Fibroblast of gingiva (primary cell): Measurements from ENCODE around the gene SETD1B.
A peak's percentile ranks its signal among the peaks of the same experiment; 100 is the strongest.
"Not testable (repeated sequence)": the region's sequence is repeated elsewhere in the genome, so short reads cannot be mapped to it uniquely, and the experiment has no call there.

ENCODE experiments used
- DNase-seq: peaks from one replicate; pipeline ENCODE4 v3.0.0-alpha.2; 2011; ENCODE audit warnings: low read depth

Gene SETD1B

DNA sequence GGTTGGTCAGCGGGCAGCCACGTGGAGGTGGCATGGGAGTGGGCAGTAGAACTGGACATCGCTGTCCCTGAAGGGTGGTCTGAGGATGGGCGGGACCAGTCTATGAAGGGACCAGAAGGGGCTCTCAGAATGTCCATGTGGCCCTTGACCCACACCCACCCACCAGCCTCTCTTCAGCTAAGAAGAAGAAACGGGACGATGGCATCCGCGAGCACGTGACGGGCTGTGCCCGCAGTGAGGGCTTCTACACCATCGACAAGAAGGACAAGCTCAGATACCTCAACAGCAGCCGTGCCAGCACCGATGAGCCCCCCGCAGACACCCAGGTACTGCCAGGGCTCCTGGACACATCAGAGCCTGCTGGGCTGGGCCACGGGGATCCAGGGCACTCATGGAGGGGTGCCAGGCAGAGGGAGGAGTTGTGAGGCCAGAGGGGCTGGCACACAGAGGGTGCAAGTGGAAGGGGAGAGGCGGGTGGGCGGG lies 21.3 kb downstream of the SETD1B start:
- DNase-seq: no peak

DNA sequence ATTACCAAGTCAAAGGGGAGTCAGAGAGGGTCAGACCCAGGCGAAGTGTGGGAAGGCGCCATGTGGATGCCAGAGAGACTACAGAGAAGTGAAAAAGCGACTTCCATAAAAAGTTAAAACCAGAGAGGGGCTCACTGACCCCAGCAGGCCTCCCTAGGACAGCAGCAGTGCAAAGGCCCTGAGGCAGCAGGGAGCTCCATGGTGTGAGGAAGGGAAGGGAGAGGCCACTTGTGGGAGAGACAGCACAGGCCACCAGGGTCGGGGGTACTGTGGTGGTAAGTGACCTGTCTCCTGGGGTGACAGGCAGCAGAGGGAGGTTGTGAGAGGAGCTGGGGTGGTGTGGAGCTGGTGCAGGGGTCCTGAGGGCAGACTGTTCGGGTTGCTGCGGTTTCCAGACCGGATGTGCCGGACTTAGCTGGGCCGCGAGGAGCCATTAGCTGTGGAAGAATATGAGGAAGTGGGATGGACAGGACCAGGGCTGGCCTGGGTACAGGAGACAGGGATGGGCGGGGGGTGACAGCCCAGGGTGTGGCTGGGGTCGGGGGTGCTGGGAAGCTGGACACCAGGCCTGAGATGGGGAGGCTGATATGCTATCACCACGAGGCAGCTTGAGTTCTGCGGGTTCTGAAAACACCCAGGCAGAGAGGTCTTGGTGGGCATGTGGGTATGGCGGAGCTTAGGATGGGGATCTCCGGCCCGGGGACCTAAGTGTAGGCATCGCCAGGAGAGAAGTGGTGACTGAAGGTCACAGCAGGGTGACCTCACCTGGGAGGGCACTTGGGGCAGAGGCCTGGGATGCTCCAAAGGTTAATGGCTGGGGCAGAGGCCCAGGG lies 22.7 kb downstream of the SETD1B start:
- DNase-seq: no peak

DNA sequence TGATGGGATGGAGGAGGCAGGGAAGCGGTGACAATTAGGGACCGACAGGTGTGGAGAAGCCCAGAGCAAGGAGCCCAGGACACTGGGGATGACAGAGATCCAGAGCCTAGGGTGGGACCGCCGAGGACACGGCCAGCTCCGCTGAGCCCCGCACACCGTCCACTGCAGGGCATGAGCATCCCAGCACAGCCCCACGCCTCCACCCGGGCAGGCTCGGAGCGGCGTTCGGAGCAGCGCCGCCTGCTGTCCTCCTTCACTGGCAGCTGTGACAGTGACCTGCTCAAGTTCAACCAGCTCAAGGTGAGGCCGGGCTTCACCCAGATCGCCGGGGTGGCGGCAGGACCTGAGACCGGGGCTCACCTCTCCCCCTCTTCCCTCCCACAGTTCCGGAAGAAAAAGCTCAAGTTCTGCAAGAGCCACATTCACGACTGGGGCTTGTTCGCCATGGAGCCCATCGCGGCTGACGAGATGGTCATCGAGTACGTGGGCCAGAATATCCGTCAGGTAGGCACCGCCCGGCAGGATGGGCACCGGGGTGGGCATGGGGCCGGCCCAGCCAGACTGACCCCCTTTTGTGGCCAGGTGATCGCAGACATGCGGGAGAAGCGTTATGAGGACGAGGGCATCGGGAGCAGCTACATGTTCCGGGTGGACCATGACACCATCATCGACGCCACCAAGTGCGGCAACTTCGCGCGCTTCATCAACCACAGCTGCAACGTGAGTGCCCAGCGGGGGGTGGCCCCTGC lies 23.7 kb downstream of the SETD1B start:
- DNase-seq: no peak

DNA sequence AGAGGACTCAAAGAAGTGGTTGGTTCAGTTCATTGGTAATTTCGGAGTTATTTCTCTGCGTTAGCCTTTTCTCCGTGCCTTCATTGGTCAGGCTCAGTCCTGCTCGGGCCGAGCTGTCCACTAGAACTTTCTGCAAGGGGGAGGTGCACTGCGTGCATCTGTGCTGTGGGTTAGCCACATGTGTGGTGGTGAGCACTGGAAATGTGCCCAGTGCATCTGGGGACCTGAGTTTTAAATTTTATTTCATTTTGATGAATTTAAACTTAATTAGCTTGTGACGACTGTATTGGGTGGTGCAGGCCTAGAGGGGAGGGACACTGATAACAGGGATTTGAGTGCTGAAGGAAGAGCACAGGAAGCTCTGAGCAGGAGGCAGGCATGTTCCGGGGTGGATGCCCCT lies 24.5 kb downstream of the SETD1B start:
- DNase-seq: no peak

DNA sequence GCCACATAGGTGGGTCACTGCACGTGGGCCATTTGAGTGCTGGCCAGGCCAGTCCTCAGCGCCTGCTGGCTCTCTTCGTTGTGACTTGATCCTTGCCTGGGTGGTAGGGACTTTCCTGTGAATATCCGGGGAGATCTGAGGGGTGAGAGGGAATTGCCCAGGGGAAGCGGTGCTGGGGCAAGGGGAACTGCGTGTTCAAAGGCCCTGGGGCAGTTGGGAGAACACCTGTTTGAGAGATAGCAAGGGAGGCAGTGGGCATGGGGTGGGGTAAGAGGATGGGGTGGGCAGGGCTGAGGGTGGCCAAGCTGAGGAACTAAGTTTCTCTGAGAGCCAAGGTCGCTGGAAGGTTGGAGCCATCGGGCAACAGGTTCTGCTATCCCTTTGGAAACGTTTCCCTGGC lies 25.0 kb downstream of the SETD1B start:
- DNase-seq: no peak

DNA sequence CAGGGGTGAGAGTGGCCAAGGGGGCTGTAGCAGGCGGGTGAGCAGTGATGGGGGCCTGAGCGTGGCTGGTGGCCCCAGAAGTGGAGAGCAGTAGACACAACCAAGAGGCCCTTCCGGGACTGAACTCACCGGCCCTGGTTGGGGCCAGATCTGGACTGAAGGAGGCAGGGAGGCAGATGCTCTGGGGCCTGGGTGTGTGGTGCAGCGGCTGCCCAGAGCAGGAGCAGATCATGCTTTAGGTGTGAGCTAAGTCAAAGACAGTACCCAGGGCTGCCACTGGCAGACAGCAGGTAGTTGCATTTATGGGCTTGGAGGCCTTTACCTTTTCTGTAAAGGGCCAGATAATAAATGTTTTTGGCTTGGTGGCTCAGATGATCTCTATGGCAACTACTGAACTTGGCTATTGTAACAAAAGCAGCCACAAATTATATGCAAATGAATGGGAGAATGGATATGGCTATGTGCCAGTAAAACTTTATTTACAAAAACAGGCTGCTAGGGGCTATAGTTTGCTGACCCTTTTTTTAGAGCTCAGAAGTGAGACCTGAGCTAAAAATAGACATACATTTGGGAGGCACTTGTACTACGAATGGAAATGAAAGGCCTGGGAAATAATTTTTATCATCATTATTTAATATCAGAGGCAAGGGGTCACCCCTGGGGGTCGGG lies 25.6 kb downstream of the SETD1B start:
- DNase-seq: no peak

DNA sequence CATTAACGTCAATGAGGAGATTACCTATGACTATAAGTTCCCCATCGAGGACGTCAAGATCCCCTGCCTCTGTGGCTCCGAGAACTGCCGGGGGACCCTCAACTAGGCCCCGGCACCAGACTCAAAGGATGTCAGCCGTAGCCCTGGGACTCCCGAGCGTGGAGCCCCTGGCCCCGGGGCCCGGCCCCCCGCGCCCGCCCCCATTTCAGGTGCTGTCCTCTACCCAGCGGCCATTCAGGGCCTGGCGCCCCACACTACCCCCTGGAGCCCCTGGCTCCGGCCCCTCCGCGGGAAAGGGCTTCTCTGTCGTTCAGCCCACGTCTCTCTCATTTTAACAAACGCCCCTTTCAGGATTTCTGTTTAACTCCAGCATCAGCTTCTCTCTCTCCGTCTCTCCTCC lies 26.3 kb downstream of the SETD1B start:
- no peak for DNase-seq

- no peak for DNase-seq
Observed at GRCh38 chr12:121830588-121831265, 26.9 kb downstream of the SETD1B start.

DNA sequence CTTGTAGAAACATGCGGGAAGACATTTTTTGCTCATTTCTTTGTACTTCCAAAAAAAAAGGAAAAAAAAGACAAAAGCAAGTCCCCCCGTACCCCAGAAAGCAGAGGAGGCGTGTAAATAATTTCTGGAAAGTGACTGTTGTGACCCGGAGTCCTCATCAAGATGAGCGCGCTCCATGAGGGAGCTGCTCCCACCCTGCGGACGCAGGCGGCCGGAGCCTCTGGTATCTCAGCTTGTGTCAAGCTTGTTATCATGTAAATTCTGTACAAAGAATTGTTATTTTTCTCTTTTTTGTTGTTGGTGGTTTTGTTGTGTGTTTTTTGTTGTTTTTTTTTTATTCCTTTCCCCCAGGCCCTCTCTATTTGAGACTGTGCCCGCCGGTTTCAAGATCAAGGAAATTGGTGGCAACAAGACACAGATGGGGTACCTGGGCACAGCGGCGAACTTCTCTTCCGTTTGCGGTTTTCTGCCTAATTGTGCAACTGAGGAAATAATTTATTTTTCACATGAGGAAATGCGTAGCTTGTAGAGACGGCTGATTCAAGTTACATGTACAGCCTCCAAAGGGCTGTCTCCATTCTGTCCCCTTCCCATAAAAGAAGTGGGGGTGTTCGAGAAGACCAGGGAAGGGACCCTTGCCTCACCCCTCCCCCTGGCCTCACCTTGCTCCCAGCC lies 27.9 kb downstream of the SETD1B start:
- no peak for DNase-seq

- DNase-seq: no peak
Observed at GRCh38 chr12:121837680-121838079, 33.9 kb downstream of the SETD1B start.

- no peak for DNase-seq
Observed at GRCh38 chr12:121838126-121838525, 34.3 kb downstream of the SETD1B start.

DNA sequence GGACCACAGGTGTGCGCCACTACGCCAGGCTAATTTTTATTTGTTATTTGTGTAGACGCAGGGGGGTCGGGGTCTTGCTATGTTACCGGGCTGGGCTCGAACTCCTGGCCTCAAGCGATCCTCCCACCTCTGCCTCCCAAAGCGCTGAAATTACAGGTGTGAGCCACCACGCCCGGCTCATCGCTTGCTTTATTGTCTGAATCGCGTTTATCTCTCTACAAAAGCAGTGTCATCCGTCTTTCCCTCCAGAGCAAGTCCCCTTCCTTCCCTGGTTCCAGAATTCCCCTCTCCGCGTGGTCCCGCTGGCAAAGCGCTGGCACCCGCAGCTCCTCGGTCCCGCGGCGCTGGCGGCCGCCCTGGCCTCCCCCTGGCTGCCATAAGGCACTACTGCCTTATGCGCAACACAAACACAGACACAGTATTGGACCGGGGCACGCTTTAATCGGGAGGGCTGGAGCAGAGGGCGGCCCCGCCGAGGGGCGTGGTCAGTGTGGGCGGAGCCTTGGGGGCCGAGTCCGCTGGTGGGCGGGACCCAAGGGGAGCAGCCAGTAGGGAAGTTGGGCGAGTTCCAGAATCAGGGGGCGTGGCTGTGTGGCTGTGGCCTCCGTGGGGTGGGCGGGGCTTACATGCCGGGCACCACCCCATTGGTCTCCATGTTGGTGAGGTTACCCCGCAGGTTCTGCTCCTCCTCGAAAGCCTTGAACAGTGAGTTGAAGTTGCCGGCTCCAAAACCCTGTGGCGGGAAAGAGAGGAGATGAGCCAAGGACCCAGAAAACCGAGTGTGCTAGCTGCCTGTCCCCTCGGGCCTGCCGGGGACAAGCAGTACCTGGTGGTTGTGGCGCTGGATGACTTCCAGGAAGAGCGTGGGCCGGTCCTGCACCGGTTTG lies 35.5 kb downstream of the SETD1B start:
- peak; percentile 95 for DNase-seq

GRCh38 chr12:121839993-121840761 lies 36.4 kb downstream of the SETD1B start:
- no peak for DNase-seq

- DNase-seq: no peak
Observed at GRCh38 chr12:121843236-121843982, 39.6 kb downstream of the SETD1B start.

- no peak for DNase-seq
Observed at GRCh38 chr12:121845701-121846100, 41.9 kb downstream of the SETD1B start.

DNA sequence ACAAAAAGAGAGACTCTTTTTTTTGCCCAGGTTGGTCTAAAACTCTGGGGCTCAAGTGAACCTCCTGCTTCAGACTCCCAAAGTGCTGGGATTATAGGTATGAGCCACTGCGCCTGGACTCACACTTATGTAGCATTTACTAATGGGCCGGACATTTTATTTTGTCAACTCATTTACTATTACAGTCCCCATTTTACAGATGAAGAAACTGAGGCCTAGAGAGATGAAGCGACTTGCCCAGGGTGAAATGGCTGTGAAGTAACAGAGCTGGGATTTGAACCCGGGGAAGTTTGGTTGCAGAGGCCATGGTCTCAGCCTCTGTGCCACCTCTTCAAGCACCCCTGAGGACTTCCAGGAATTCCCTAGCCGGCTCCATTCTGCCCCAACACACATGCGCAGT lies 45.4 kb downstream of the SETD1B start:
- no peak for DNase-seq

- no peak for DNase-seq
Observed at GRCh38 chr12:121849665-121850064, 45.9 kb downstream of the SETD1B start.

DNA sequence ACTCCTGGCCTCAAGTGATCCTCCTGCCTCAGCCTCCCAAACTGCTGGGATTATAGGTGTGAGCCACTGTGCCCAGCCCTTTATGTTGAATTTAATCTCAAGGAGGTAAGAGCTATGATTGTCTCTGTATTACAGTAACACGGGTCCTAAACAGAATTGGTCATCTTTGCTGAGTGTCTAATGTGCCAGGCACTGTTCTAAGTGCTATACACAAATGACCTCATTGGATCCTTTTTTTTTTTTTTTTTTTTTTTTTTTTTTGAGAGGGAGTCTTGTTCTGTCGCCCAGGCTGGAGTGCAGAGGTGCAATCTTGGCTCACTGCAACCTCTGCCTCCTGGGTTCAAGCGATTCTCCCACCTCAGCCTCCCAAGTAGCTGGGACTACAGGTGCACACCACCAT lies 48.6 kb downstream of the SETD1B start:
- not testable (repeated sequence) for DNase-seq
